Measurements from ENCODE around the gene ALPK1.
"Not testable (repeated sequence)": the region's sequence is repeated elsewhere in the genome, so short reads cannot be mapped to it uniquely, and the experiment has no call there.

ALPK1 gene

GRCh38 chr4:112472318-112472717 lies 175.1 kb downstream of the ALPK1 start:
- Histone ChIP-seq H2BK15ac (ENCODE audit: low read length) (no peak overlapping the region), H3K36me3 (replicated peaks in 1 of 2; ENCODE audit: control insufficient read depth in 2 of 2, insufficient read depth in 2 of 2, low read length in 2 of 2) (no peaks in the 10 kb centered on the region), H3K4me2 (ENCODE audit: insufficient read depth, low read length, poor library complexity, severe bottlenecking) (no peak overlapping the region), H3K4me1 (ENCODE audit: control insufficient read depth in 2 of 2, insufficient read depth in 1 of 2, low read depth in 1 of 2, low read length in 2 of 2) (no peaks in the 10 kb centered on the region), H2BK12ac (ENCODE audit: low read length) (no peak overlapping the region), H3K79me1 (ENCODE audit: low read depth, low read length) (no peaks in the 10 kb centered on the region), H3K18ac (ENCODE audit: low read length) (no peak overlapping the region), H3K4me3 (ENCODE audit: low read length in 2 of 2) (no peak overlapping the region), H3K23ac (ENCODE audit: low read depth, low read length, poor library complexity) (no peak overlapping the region), H3K14ac (ENCODE audit: low read length) (no peak overlapping the region), H4K8ac (ENCODE audit: low read depth, low read length) (no peak overlapping the region), H3K27ac (replicated peaks; ENCODE audit: low read length) (no peak overlapping the region), H3K27me3 (ENCODE audit: control insufficient read depth in 3 of 3, insufficient read depth in 3 of 3, low read depth in 1 of 3, low read length in 3 of 3) (no peaks in the 10 kb centered on the region), H2BK5ac (ENCODE audit: low read length) (no peak overlapping the region), H2AK5ac (ENCODE audit: low read depth, low read length) (no peak overlapping the region), H2BK120ac (ENCODE audit: low read depth, low read length) (no peak overlapping the region), H3K9me3 (replicated peaks in 1 of 2; ENCODE audit: control insufficient read depth in 2 of 2, insufficient read depth in 1 of 2, low read depth in 1 of 2, low read length in 2 of 2) (no peaks in the 10 kb centered on the region), H2AFZ (ENCODE audit: low read length) (no peak overlapping the region), H3K9ac (ENCODE audit: low read depth, low read length, poor library complexity) (no peak overlapping the region), H4K91ac (ENCODE audit: low read depth, low read length, poor library complexity) (no peak overlapping the region), H3K4ac (ENCODE audit: low read length) (no peak overlapping the region)
- no peak for DNase-seq (ENCODE audit: low spot score)

- no peaks in the 10 kb centered on the region for H3K36me3 ChIP-seq (replicated peaks in 1 of 2; ENCODE audit: control insufficient read depth in 2 of 2, insufficient read depth in 2 of 2, low read length in 2 of 2)
- no peak overlapping the region for H2BK5ac ChIP-seq (ENCODE audit: low read length)
- DNase-seq (ENCODE audit: low spot score): no peak
- no peak overlapping the region for H3K4ac ChIP-seq (ENCODE audit: low read length)
- no peaks in the 10 kb centered on the region for H3K9me3 ChIP-seq (replicated peaks in 1 of 2; ENCODE audit: control insufficient read depth in 2 of 2, insufficient read depth in 1 of 2, low read depth in 1 of 2, low read length in 2 of 2)
- no peak overlapping the region for H4K91ac ChIP-seq (ENCODE audit: low read depth, low read length, poor library complexity)
- no peak overlapping the region for H3K9ac ChIP-seq (ENCODE audit: low read depth, low read length, poor library complexity)
- no peak overlapping the region for H3K18ac ChIP-seq (ENCODE audit: low read length)
- no peak overlapping the region for H3K23ac ChIP-seq (ENCODE audit: low read depth, low read length, poor library complexity)
- no peak overlapping the region for H3K4me3 ChIP-seq (ENCODE audit: low read length in 2 of 2)
- H3K4me1 ChIP-seq (ENCODE audit: control insufficient read depth in 2 of 2, insufficient read depth in 1 of 2, low read depth in 1 of 2, low read length in 2 of 2): no peaks in the 10 kb centered on the region
- H3K27me3 ChIP-seq (ENCODE audit: control insufficient read depth in 3 of 3, insufficient read depth in 3 of 3, low read depth in 1 of 3, low read length in 3 of 3): no peaks in the 10 kb centered on the region
- no CpG with 5 or more reads among the region's 2 CpGs for WGBS, 2 donors (ENCODE audit: extremely low coverage in 2 of 2, insufficient read length in 2 of 2, insufficient replicate concordance in 1 of 2)
- H3K27ac ChIP-seq (replicated peaks; ENCODE audit: low read length): no peak overlapping the region
- no peak overlapping the region for H3K14ac ChIP-seq (ENCODE audit: low read length)
- no peak overlapping the region for H2BK120ac ChIP-seq (ENCODE audit: low read depth, low read length)
- no peak overlapping the region for H2BK15ac ChIP-seq (ENCODE audit: low read length)
- no peak overlapping the region for H4K8ac ChIP-seq (ENCODE audit: low read depth, low read length)
- no peak overlapping the region for H2AK5ac ChIP-seq (ENCODE audit: low read depth, low read length)
- no peak overlapping the region for H2BK12ac ChIP-seq (ENCODE audit: low read length)
- no peak overlapping the region for H3K4me2 ChIP-seq (ENCODE audit: insufficient read depth, low read length, poor library complexity, severe bottlenecking)
- H2AFZ ChIP-seq (ENCODE audit: low read length): no peak overlapping the region
- H3K79me1 ChIP-seq (ENCODE audit: low read depth, low read length): no peaks in the 10 kb centered on the region
Measured at GRCh38 chr4:112473985-112474384, 176.8 kb downstream of the ALPK1 start.

GRCh38 chr4:112485930-112486329 lies 188.8 kb downstream of the ALPK1 start:
- Histone ChIP-seq H4K91ac (ENCODE audit: low read depth, low read length, poor library complexity) (no peak overlapping the region), H3K14ac (ENCODE audit: low read length) (no peak overlapping the region), H2BK12ac (ENCODE audit: low read length) (no peak overlapping the region), H2BK5ac (ENCODE audit: low read length) (no peak overlapping the region), H3K4ac (ENCODE audit: low read length) (no peak overlapping the region), H3K27me3 (ENCODE audit: control insufficient read depth in 3 of 3, insufficient read depth in 3 of 3, low read depth in 1 of 3, low read length in 3 of 3) (no peaks in the 10 kb centered on the region), H4K8ac (ENCODE audit: low read depth, low read length) (no peak overlapping the region), H3K36me3 (replicated peaks in 1 of 2; ENCODE audit: control insufficient read depth in 2 of 2, insufficient read depth in 2 of 2, low read length in 2 of 2) (no peaks in the 10 kb centered on the region), H3K18ac (ENCODE audit: low read length) (no peak overlapping the region), H3K79me1 (ENCODE audit: low read depth, low read length) (peaks cover 3% of the 10 kb centered on the region), H3K27ac (replicated peaks; ENCODE audit: low read length) (no peak overlapping the region), H3K9me3 (replicated peaks in 1 of 2; ENCODE audit: control insufficient read depth in 2 of 2, insufficient read depth in 1 of 2, low read depth in 1 of 2, low read length in 2 of 2) (peaks cover 0 to 3% of the 10 kb centered on the region in 2 donors), H3K23ac (ENCODE audit: low read depth, low read length, poor library complexity) (no peak overlapping the region), H3K4me3 (ENCODE audit: low read length in 2 of 2) (no peak overlapping the region), H2AFZ (ENCODE audit: low read length) (no peak overlapping the region), H3K4me1 (ENCODE audit: control insufficient read depth in 2 of 2, insufficient read depth in 1 of 2, low read depth in 1 of 2, low read length in 2 of 2) (no peaks in the 10 kb centered on the region), H2BK120ac (ENCODE audit: low read depth, low read length) (no peak overlapping the region), H2BK15ac (ENCODE audit: low read length) (no peak overlapping the region), H2AK5ac (ENCODE audit: low read depth, low read length) (no peak overlapping the region), H3K9ac (ENCODE audit: low read depth, low read length, poor library complexity) (no peak overlapping the region), H3K4me2 (ENCODE audit: insufficient read depth, low read length, poor library complexity, severe bottlenecking) (no peak overlapping the region)
- WGBS, 2 donors (ENCODE audit: extremely low coverage in 2 of 2, insufficient read length in 2 of 2, insufficient replicate concordance in 1 of 2): no CpG with 5 or more reads among the region's 5 CpGs
- no peak for DNase-seq (ENCODE audit: low spot score)

GRCh38 chr4:112490808-112491207 lies 193.6 kb downstream of the ALPK1 start:
- H3K4me2 ChIP-seq (ENCODE audit: insufficient read depth, low read length, poor library complexity, severe bottlenecking); H3K14ac ChIP-seq (ENCODE audit: low read length); H2BK5ac ChIP-seq (ENCODE audit: low read length); H3K18ac ChIP-seq (ENCODE audit: low read length); H4K91ac ChIP-seq (ENCODE audit: low read depth, low read length, poor library complexity); H3K4me1 ChIP-seq (ENCODE audit: control insufficient read depth in 2 of 2, insufficient read depth in 1 of 2, low read depth in 1 of 2, low read length in 2 of 2); H2BK120ac ChIP-seq (ENCODE audit: low read depth, low read length); H3K36me3 ChIP-seq (replicated peaks in 1 of 2; ENCODE audit: control insufficient read depth in 2 of 2, insufficient read depth in 2 of 2, low read length in 2 of 2); H2AK5ac ChIP-seq (ENCODE audit: low read depth, low read length); H3K9ac ChIP-seq (ENCODE audit: low read depth, low read length, poor library complexity); DNase-seq (ENCODE audit: low spot score); H2BK15ac ChIP-seq (ENCODE audit: low read length); H2AFZ ChIP-seq (ENCODE audit: low read length); H3K79me1 ChIP-seq (ENCODE audit: low read depth, low read length); H3K9me3 ChIP-seq (replicated peaks in 1 of 2; ENCODE audit: control insufficient read depth in 2 of 2, insufficient read depth in 1 of 2, low read depth in 1 of 2, low read length in 2 of 2); H3K27ac ChIP-seq (replicated peaks; ENCODE audit: low read length); H3K4ac ChIP-seq (ENCODE audit: low read length); H2BK12ac ChIP-seq (ENCODE audit: low read length); H3K23ac ChIP-seq (ENCODE audit: low read depth, low read length, poor library complexity); H3K4me3 ChIP-seq (ENCODE audit: low read length in 2 of 2); H3K27me3 ChIP-seq (ENCODE audit: control insufficient read depth in 3 of 3, insufficient read depth in 3 of 3, low read depth in 1 of 3, low read length in 3 of 3); H4K8ac ChIP-seq (ENCODE audit: low read depth, low read length): not testable (repeated sequence)
- no CpG with 5 or more reads among the region's 3 CpGs for WGBS, 2 donors (ENCODE audit: extremely low coverage in 2 of 2, insufficient read length in 2 of 2, insufficient replicate concordance in 1 of 2)
